H1 (cell line): Measurements from ENCODE around the gene MPND. TPM values are rescaled to one million over a fixed set of nuclear protein-coding genes. Genes with fewer than 3 reads are reported as not detected.

Source experiments
- CTCF ChIA-PET: fragments of 300-600 bp; sonication (Branson Sonifier 250); formaldehyde crosslinking; loops from one replicate; lab custom pipeline; 2021; ENCODE audit not compliant: partially characterized antibody; lab: Charles Lee
- POLR2A ChIA-PET: fragments of 300-600 bp; sonication (Branson Sonifier 250); formaldehyde crosslinking; loops from one replicate; lab custom pipeline; 2021; ENCODE audit warnings: inconsistent platforms; ENCODE audit not compliant: partially characterized antibody; lab: Charles Lee
- DNase-seq, 2 experiments: peaks; one replicate each; pipeline versions ENCODE4 v3.0.0 to v3.0.0-alpha.2; 2010 to 2022; ENCODE audit warnings: low spot score in 2 of 2, low read depth in 1 of 2, mixed read lengths in 1 of 2
- FAIRE-seq: peaks from 2 replicates; lab custom pipeline; 2011; peaks lifted over from hg19 to GRCh38; lab: Jason Lieb, UNC
- H2AFZ ChIP-seq: 2 replicates; pipeline ENCODE4 v1.8.1; 2012; ENCODE audit warnings: low read length, inconsistent platforms
- H2AK5ac ChIP-seq: 2 replicates; pipeline ENCODE4 v1.6.1; 2013; ENCODE audit warnings: low read depth, low read length
- H2BK120ac ChIP-seq: replicated peaks from 2 replicates; pipeline ENCODE3; 2013; ENCODE audit warnings: low read depth, low read length, inconsistent platforms
- H2BK12ac ChIP-seq: 2 replicates; pipeline ENCODE4 v1.6.1; 2013; ENCODE audit warnings: low read depth, low read length
- H2BK15ac ChIP-seq: 2 replicates; pipeline ENCODE4 v1.6.1; 2013; ENCODE audit warnings: low read length
- H2BK20ac ChIP-seq: 2 replicates; pipeline ENCODE4 v1.6.1; 2013; ENCODE audit warnings: low read length
- H2BK5ac ChIP-seq: 2 replicates; pipeline ENCODE4 v1.6.1; 2013; ENCODE audit warnings: low read depth, low read length
- H3K14ac ChIP-seq: 2 replicates; pipeline ENCODE4 v1.6.1; 2013; ENCODE audit warnings: inconsistent platforms; ENCODE audit not compliant: insufficient read length
- H3K18ac ChIP-seq: 2 replicates; pipeline ENCODE4 v1.6.1; 2013; ENCODE audit warnings: low read length; ENCODE audit errors: extremely low read depth
- H3K23ac ChIP-seq: 2 replicates; pipeline ENCODE4 v1.6.1; 2013; ENCODE audit warnings: inconsistent platforms; ENCODE audit not compliant: insufficient read length
- H3K23me2 ChIP-seq: 2 replicates; pipeline ENCODE4 v1.6.1; 2013; ENCODE audit warnings: low read depth, low read length
- H3K27ac ChIP-seq: 2 replicates; pipeline ENCODE4 v1.6.1; 2011; ENCODE audit warnings: low read depth, low read length, inconsistent platforms
- H3K27me3 ChIP-seq, 4 experiments: replicated peaks in 1 of 4; 1 replicate in 1 of 4; 2 replicates in 3 of 4; pipeline versions ENCODE4 v1.6.1 to v1.8.1; 2011 to 2013; ENCODE audit warnings: low read length in 3 of 4, mild to moderate bottlenecking in 3 of 4, inconsistent platforms in 2 of 4, mixed read lengths in 2 of 4, moderate library complexity in 1 of 4; ENCODE audit not compliant: control insufficient read depth in 3 of 4, insufficient read depth in 3 of 4; ENCODE audit errors: extremely low read depth in 1 of 4
- H3K36me3 ChIP-seq, 4 experiments: 2 replicates each; pipeline versions ENCODE4 v1.6.1 to v1.8.1; 2011 to 2013; ENCODE audit warnings: mild to moderate bottlenecking in 4 of 4, low read length in 3 of 4, moderate library complexity in 2 of 4, control low read depth in 1 of 4, inconsistent platforms in 1 of 4; ENCODE audit not compliant: insufficient read depth in 4 of 4, control insufficient read depth in 2 of 4
- H3K4ac ChIP-seq: replicated peaks from 2 replicates; pipeline ENCODE3; 2013; ENCODE audit warnings: low read length, low read depth, mixed read lengths, inconsistent platforms; ENCODE audit not compliant: insufficient read length
- H3K4me1 ChIP-seq, 4 experiments: replicated peaks in 1 of 4; 1 replicate in 1 of 4; 2 replicates in 3 of 4; pipeline versions ENCODE4 v1.6.1 to v1.8.1; 2011 to 2013; ENCODE audit warnings: low read length in 3 of 4, inconsistent platforms in 2 of 4, mixed read lengths in 1 of 4; ENCODE audit not compliant: insufficient read depth in 4 of 4, control insufficient read depth in 3 of 4
- H3K4me2 ChIP-seq, 2 experiments: 2 replicates each; pipeline versions ENCODE4 v1.6.1 to v1.8.1; 2011 to 2013; ENCODE audit warnings: low read depth in 2 of 2, low read length in 2 of 2, control low read depth in 1 of 2, inconsistent platforms in 1 of 2, mild to moderate bottlenecking in 1 of 2; ENCODE audit not compliant: insufficient read depth in 1 of 2
- H3K4me3 ChIP-seq, 4 experiments: fragments of 200-600, 300-600 bp in 1 of 4; sonication (generic), shearing (Covaris generic), sonication (Bioruptor Twin) in 1 of 4; 2 replicates each; pipeline versions ENCODE4 v1.5.1 to v1.8.1; 2011 to 2016; ENCODE audit warnings: low read length in 4 of 4, low read depth in 3 of 4, control low read depth in 2 of 4, inconsistent platforms in 2 of 4, mild to moderate bottlenecking in 2 of 4, mixed read lengths in 1 of 4, moderate library complexity in 1 of 4; ENCODE audit not compliant: insufficient read depth in 2 of 4; ENCODE audit errors: extremely low read depth in 1 of 4
- H3K56ac ChIP-seq: replicated peaks from 2 replicates; pipeline ENCODE3; 2013; ENCODE audit warnings: low read depth, mild to moderate bottlenecking, mixed read lengths, low read length, inconsistent platforms; ENCODE audit not compliant: insufficient read length
- H3K79me1 ChIP-seq: 2 replicates; pipeline ENCODE4 v1.6.1; 2013; ENCODE audit warnings: low read depth, low read length, control low read depth
- H3K79me2 ChIP-seq, 2 experiments: 2 replicates each; pipeline versions ENCODE4 v1.6.1 to v1.8.1; 2012 to 2013; ENCODE audit warnings: low read length in 2 of 2, mild to moderate bottlenecking in 2 of 2, inconsistent platforms in 1 of 2; ENCODE audit not compliant: insufficient read depth in 2 of 2, control insufficient read depth in 1 of 2
- H3K9ac ChIP-seq, 4 experiments: replicated peaks in 1 of 4; 1 replicate in 1 of 4; 2 replicates in 3 of 4; pipeline versions ENCODE4 v1.6.1 to v1.8.1; 2011 to 2013; ENCODE audit warnings: low read depth in 3 of 4, low read length in 3 of 4, control low read depth in 2 of 4, mild to moderate bottlenecking in 2 of 4, moderate library complexity in 2 of 4, inconsistent platforms in 1 of 4; ENCODE audit errors: extremely low read depth in 1 of 4
- H3K9me3 ChIP-seq, 2 experiments: 2 replicates each; pipeline versions ENCODE4 v1.6.1 to v1.8.1; 2012 to 2013; ENCODE audit warnings: mild to moderate bottlenecking in 2 of 2, moderate library complexity in 2 of 2, control low read depth in 1 of 2, inconsistent platforms in 1 of 2, low read depth in 1 of 2, low read length in 1 of 2, mixed read lengths in 1 of 2; ENCODE audit not compliant: insufficient read depth in 2 of 2
- H4K20me1 ChIP-seq, 2 experiments: replicated peaks in 1 of 2; 2 replicates each; pipeline versions ENCODE3 to v1.8.1; 2011 to 2013; ENCODE audit warnings: inconsistent platforms in 2 of 2, low read length in 2 of 2, mild to moderate bottlenecking in 1 of 2; ENCODE audit not compliant: insufficient read depth in 2 of 2, control insufficient read depth in 1 of 2
- H4K5ac ChIP-seq: 2 replicates; pipeline ENCODE4 v1.6.1; 2013; ENCODE audit warnings: low read length, low read depth, mixed read lengths, inconsistent platforms; ENCODE audit not compliant: insufficient read length
- H4K8ac ChIP-seq: 2 replicates; pipeline ENCODE4 v1.8.0; 2013; ENCODE audit warnings: mild to moderate bottlenecking, moderate library complexity, low read length, inconsistent platforms; ENCODE audit not compliant: insufficient read depth; ENCODE audit errors: extremely low read depth
- H4K91ac ChIP-seq: replicated peaks from 2 replicates; pipeline ENCODE3; 2013; ENCODE audit warnings: low read length, mixed read lengths, inconsistent platforms; ENCODE audit not compliant: insufficient read length
- BACH1 ChIP-seq: IDR thresholded peaks from 2 replicates; pipeline ENCODE4 v1.6.1; 2012; ENCODE audit warnings: low read length, improper control_type of control experiment
- CBX5 ChIP-seq: fragments of 300-800, 300-1000 bp; sonication (generic); IDR thresholded peaks from 2 replicates; pipeline ENCODE4 v1.7.1; 2016; ENCODE audit warnings: antibody characterized with exemption, low read length, low read depth
- CTCF ChIP-seq, 3 experiments: IDR thresholded peaks; 1 replicate in 2 of 3; 2 replicates in 1 of 3; pipeline versions ENCODE4 v1.5.1 to v1.6.1; 2011; ENCODE audit warnings: low read length in 3 of 3, mild to moderate bottlenecking in 3 of 3, inconsistent platforms in 2 of 3, low read depth in 1 of 3, moderate library complexity in 1 of 3; ENCODE audit not compliant: insufficient read depth in 1 of 3; ENCODE audit errors: control extremely low read depth in 1 of 3
- KDM4A ChIP-seq: IDR thresholded peaks from one replicate; pipeline ENCODE4 v1.7.1; 2012; ENCODE audit warnings: low read depth, mild to moderate bottlenecking, moderate library complexity, low read length, inconsistent platforms; ENCODE audit not compliant: severe bottlenecking
- MAX ChIP-seq: IDR thresholded peaks from 2 replicates; pipeline ENCODE4 v1.6.1; 2012; ENCODE audit warnings: inconsistent platforms
- POLR2A ChIP-seq, 2 experiments: IDR thresholded peaks; 1 replicate in 1 of 2; 2 replicates in 1 of 2; pipeline ENCODE4 v1.6.1; 2011; ENCODE audit warnings: low read depth in 2 of 2, low read length in 2 of 2, mild to moderate bottlenecking in 2 of 2; ENCODE audit errors: control extremely low read depth in 1 of 2
- POLR2AphosphoS5 ChIP-seq: IDR thresholded peaks from 2 replicates; pipeline ENCODE4 v1.6.1; 2011; ENCODE audit warnings: low read depth, low read length
- RAD21 ChIP-seq, 2 experiments: IDR thresholded peaks in 1 of 2; conservative IDR thresholded peaks in 1 of 2; 2 replicates each; pipeline ENCODE4 v1.6.1; 2011; ENCODE audit warnings: low read depth in 2 of 2, low read length in 2 of 2, improper control_type of control experiment in 1 of 2, inconsistent platforms in 1 of 2, mild to moderate bottlenecking in 1 of 2, moderate library complexity in 1 of 2
- WGBS, 2 experiments: shearing (Covaris generic) in 1 of 2; methylation state at CpG; one replicate each; pipeline versions ENCODE4 v1.1.6 to v1.1.7; 2013 to 2015; ENCODE audit warnings: low lambda C conversion rate in 2 of 2, mixed read lengths in 2 of 2, inconsistent platforms in 1 of 2, low coverage in 1 of 2, missing lambda C conversion rate in 1 of 2; ENCODE audit not compliant: insufficient replicate concordance in 2 of 2, insufficient coverage in 1 of 2, insufficient read length in 1 of 2; ENCODE audit errors: extremely low coverage in 1 of 2, missing lambda C conversion rate in 1 of 2; 5-methylcytosine and 5-hydroxymethylcytosine counted together
- polyA plus RNA-seq, 7 experiments: library from polyadenylated mRNA; depleted of rRNA in 3 of 7; stranded (reverse) in 5 of 7; unstranded in 2 of 7; fragments of >200 nt in 5 of 7; fragments of 200-250 nt in 2 of 7; gene quantifications; 1 replicate in 5 of 7; 2 replicates in 1 of 7; 4 replicates in 1 of 7; pipeline versions ENCODE4 v1.2.1 to v1.2.3, GENCODE V29; 2011 to 2013; ENCODE audit warnings: missing spikeins in 2 of 7, mixed read lengths in 2 of 7
- total RNA-seq: library from RNA; stranded (reverse); fragmentation: NEBNext Ultra II Directional; extraction: Animal tissue kit (Norgen Biotek cat#: 25700); gene quantifications from 2 replicates; pipeline ENCODE4 v1.2.1, GENCODE V29; 2021

The MPND gene
- total and polyA plus RNA-seq, 2 of the 8 experiments (the other 6 are each of a cell fraction or from before 2014, with no cell fraction given): 22.9 to 27.7 TPM

GRCh38 chr19:4362831-4363545, 19.6 kb downstream of the MPND start:
- no peak overlapping the region for H2BK120ac ChIP-seq
- H3K56ac ChIP-seq: no peak overlapping the region
- H3K79me1 ChIP-seq: peaks cover 8% of the 10 kb centered on the region; the same call in 1 of the 2 replicates
- no peaks in the 10 kb centered on the region for H3K27me3 ChIP-seq
- H2BK5ac ChIP-seq: peak overlapping the region; percentile 16; the same call in 1 of the 2 replicates
- peak; percentile 87 for TF ChIP-seq MAX
- 0 out of 2 replicates have a peak, but pooled peaks have one; percentile 70 for TF ChIP-seq POLR2AphosphoS5
- TF ChIP-seq KDM4A: no peak
- 0 out of 3 replicates have a peak, but pooled peaks of 1 of the 2 experiments have one; percentile 45 for TF ChIP-seq POLR2A (IDR thresholded peaks at IDR 0.05; ENCODE audit: control extremely low read depth in 1 of 2, low read depth in 2 of 2, low read length in 2 of 2)
- TF ChIP-seq CTCF (IDR thresholded peaks at IDR 0.05; ENCODE audit: control extremely low read depth in 1 of 3, insufficient read depth in 1 of 3, low read depth in 1 of 3, low read length in 3 of 3): peak; percentile 60 to 77 (median 67)
- TF ChIP-seq CBX5: no peak
- TF ChIP-seq BACH1: no peak
- TF ChIP-seq RAD21 (IDR thresholded peaks at IDR 0.05 in 1 of 2, conservative IDR thresholded peaks at IDR 0.05 in 1 of 2; ENCODE audit: low read depth in 2 of 2, low read length in 2 of 2): peak; percentile 51 to 58
- no peak overlapping the region for H3K9ac ChIP-seq
- 90% methylated on average over 14 of the region's 22 CpGs; no CpG with 5 or more reads in 1 of the 2 experiments for WGBS, 2 experiments
- peaks cover 12 to 33% of the 10 kb centered on the region in 2 experiments for H4K20me1 ChIP-seq
- no peak for FAIRE-seq
- no peak overlapping the region for H3K23ac ChIP-seq
- no peak overlapping the region for H2AK5ac ChIP-seq
- peaks cover 0 to 13% (median 2%) of the 10 kb centered on the region in 4 experiments; a peak in 3 of 7 replicates for H3K4me1 ChIP-seq
- no peak overlapping the region for H3K4ac ChIP-seq
- H2BK15ac ChIP-seq: no peak overlapping the region
- H4K8ac ChIP-seq: no peak overlapping the region
- H3K18ac ChIP-seq: no peak overlapping the region
- peaks cover 8 to 16% (median 12%) of the 10 kb centered on the region in 4 experiments; a peak in 5 of 8 replicates for H3K36me3 ChIP-seq
- H4K91ac ChIP-seq: no peak overlapping the region
- POLR2A ChIA-PET: interaction anchor here (0.8 to 13.0 kb wide), 16 partner anchors 10 to 378 kb away, joined by 3 to 72 read pairs (median 4); partner anchors contain the start of genes CHAF1A, EEF2, MPND and SH3GL1
- no peak overlapping the region for H3K4me2 ChIP-seq
- 0 out of 2 replicates have a peak overlapping the region, but pooled peaks have one; percentile 9 for H2BK12ac ChIP-seq
- H3K79me2 ChIP-seq: no peaks in the 10 kb centered on the region
- H2BK20ac ChIP-seq: no peak overlapping the region
- H3K4me3 ChIP-seq: no peak overlapping the region
- CTCF ChIA-PET: interaction anchor here (0.6 to 4.4 kb wide), 22 partner anchors 9 to 1128 kb away, joined by 3 to 42 read pairs (median 4); partner anchors contain the start of genes CHAF1A and SH3GL1
- H4K5ac ChIP-seq: no peak overlapping the region
- no peaks in the 10 kb centered on the region for H3K23me2 ChIP-seq
- H3K9me3 ChIP-seq: no peaks in the 10 kb centered on the region
- H3K27ac ChIP-seq: no peak overlapping the region
- H2AFZ ChIP-seq: no peak overlapping the region
- no peak overlapping the region for H3K14ac ChIP-seq
- DNase-seq: peak in 1 of 2 experiments; percentile 76
